Measurements from ENCODE around the gene ABHD5.

Gene ABHD5

DNA sequence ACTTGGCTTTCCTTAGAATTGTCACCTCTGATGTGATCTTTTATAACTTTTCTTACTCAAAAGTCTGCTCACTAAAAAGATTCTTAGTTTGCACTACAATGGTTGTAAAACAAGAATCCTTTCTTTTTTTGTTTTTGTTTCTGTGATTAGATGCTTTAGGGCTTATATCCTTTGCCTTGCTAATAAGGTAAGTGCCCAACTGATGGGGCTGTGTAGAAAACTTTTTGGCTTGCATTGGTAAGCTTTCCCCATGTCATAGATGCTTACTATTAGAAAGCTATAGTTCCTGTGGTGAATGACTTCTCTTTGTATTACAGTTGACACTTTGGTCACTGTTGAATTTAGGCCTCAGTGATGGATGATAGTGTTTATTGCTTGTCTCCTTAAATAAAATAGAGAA is 5.1 kb downstream of the ABHD5 start:
- H3K4me1 ChIP-seq (ENCODE audit: control insufficient read depth, low read length): peaks cover 16% of the 10 kb centered on the region
- H3K9me2 ChIP-seq (replicated peaks; ENCODE audit: control insufficient read depth, low read length): no peaks in the 10 kb centered on the region
- H3K79me2 ChIP-seq (ENCODE audit: control insufficient read depth, low read length): peaks cover 74% of the 10 kb centered on the region
- H4K20me1 ChIP-seq (ENCODE audit: control insufficient read depth, insufficient read depth, low read depth, low read length): no peaks in the 10 kb centered on the region
- H3K9me3 ChIP-seq (ENCODE audit: control insufficient read depth, insufficient read depth, low read length): no peaks in the 10 kb centered on the region
- no peak overlapping the region for H3K27ac ChIP-seq (ENCODE audit: low read depth, low read length)
- H3K4me3 ChIP-seq (ENCODE audit: low read length): no peak overlapping the region
- no peaks in the 10 kb centered on the region for H3F3A ChIP-seq (ENCODE audit: control insufficient read depth, insufficient read depth)
- no peak overlapping the region for H3K4me2 ChIP-seq (ENCODE audit: low read length)
- no peaks in the 10 kb centered on the region for H3K27me3 ChIP-seq (ENCODE audit: control insufficient read depth, low read length)
- peaks cover 6% of the 10 kb centered on the region; the same call in 1 of the 2 replicates for H3K36me3 ChIP-seq (ENCODE audit: control insufficient read depth, low read length)
- TF ChIP-seq EZH2phosphoT487 (IDR thresholded peaks at IDR 0.05; ENCODE audit: borderline replicate concordance, low read length): no peak
- TF ChIP-seq, protein P1, sequence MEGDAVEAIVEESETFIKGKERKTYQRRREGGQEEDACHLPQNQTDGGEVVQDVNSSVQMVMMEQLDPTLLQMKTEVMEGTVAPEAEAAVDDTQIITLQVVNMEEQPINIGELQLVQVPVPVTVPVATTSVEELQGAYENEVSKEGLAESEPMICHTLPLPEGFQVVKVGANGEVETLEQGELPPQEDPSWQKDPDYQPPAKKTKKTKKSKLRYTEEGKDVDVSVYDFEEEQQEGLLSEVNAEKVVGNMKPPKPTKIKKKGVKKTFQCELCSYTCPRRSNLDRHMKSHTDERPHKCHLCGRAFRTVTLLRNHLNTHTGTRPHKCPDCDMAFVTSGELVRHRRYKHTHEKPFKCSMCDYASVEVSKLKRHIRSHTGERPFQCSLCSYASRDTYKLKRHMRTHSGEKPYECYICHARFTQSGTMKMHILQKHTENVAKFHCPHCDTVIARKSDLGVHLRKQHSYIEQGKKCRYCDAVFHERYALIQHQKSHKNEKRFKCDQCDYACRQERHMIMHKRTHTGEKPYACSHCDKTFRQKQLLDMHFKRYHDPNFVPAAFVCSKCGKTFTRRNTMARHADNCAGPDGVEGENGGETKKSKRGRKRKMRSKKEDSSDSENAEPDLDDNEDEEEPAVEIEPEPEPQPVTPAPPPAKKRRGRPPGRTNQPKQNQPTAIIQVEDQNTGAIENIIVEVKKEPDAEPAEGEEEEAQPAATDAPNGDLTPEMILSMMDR (IDR thresholded peaks at IDR 0.05; ENCODE audit: low read depth, low read length, poor library complexity, severe bottlenecking): no peak

DNA sequence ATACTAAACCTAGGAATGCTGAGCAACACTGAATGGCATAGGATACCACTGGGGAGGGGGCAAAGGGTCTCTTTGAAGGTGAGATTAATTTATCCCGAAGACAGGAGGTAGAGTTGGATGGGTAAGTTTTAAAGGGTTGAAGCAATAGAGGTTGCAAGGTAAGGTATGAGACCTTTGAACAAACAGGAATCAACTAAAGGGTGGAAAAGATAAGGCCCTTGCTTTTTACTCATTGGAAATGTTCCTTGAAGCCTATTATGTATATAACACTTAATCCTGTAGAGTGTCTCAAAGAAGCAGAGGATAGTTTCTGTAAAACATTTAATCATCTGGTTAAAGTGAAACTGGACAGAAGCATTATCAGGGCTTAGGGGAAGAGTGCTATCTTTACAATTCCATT is 5.7 kb downstream of the ABHD5 start:
- Histone ChIP-seq H3K27me3 (ENCODE audit: control insufficient read depth, low read length) (no peaks in the 10 kb centered on the region), H3K36me3 (ENCODE audit: control insufficient read depth, low read length) (peaks cover 9% of the 10 kb centered on the region), H3F3A (ENCODE audit: control insufficient read depth, insufficient read depth) (no peaks in the 10 kb centered on the region), H3K79me2 (ENCODE audit: control insufficient read depth, low read length) (peaks cover 74% of the 10 kb centered on the region), H3K4me2 (ENCODE audit: low read length) (no peak overlapping the region), H3K4me3 (ENCODE audit: low read length) (no peak overlapping the region), H3K4me1 (ENCODE audit: control insufficient read depth, low read length) (peaks cover 16% of the 10 kb centered on the region), H3K9me3 (ENCODE audit: control insufficient read depth, insufficient read depth, low read length) (no peaks in the 10 kb centered on the region), H4K20me1 (ENCODE audit: control insufficient read depth, insufficient read depth, low read depth, low read length) (no peaks in the 10 kb centered on the region), H3K9me2 (replicated peaks; ENCODE audit: control insufficient read depth, low read length) (no peaks in the 10 kb centered on the region), H3K27ac (ENCODE audit: low read depth, low read length) (no peak overlapping the region)
- TF ChIP-seq, protein P1 (IDR thresholded peaks at IDR 0.05; ENCODE audit: low read depth, low read length, poor library complexity, severe bottlenecking): no peak
- no peak for TF ChIP-seq EZH2phosphoT487 (IDR thresholded peaks at IDR 0.05; ENCODE audit: borderline replicate concordance, low read length)

DNA sequence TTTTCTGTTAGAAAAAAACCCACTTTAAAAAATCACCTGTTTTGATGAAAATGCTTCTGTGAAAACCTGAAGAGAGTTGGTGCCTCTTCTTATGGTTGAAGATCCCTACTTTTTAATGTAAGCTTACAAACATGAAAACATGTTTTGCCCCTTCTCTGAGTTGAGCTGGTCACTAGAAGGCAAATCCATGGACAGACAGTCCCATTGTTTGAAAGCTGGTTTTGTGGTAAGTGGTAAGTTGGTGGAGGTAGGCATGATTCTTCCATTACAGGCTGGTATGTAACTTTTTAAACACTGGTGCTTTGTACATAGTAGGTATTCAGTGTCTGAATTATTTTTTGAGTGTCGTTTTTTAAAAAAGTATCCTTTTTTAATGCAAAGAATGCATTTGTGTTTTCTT is 6.1 kb downstream of the ABHD5 start:
- TF ChIP-seq, protein P1 (IDR thresholded peaks at IDR 0.05; ENCODE audit: low read depth, low read length, poor library complexity, severe bottlenecking): no peak
- no peak for TF ChIP-seq EZH2phosphoT487 (IDR thresholded peaks at IDR 0.05; ENCODE audit: borderline replicate concordance, low read length)

More for the DNA sequence above, 6.1 kb downstream of the ABHD5 start:
- Histone ChIP-seq H3K9me2 (replicated peaks; ENCODE audit: control insufficient read depth, low read length) (no peaks in the 10 kb centered on the region), H3K79me2 (ENCODE audit: control insufficient read depth, low read length) (peaks cover 70% of the 10 kb centered on the region), H3K4me2 (ENCODE audit: low read length) (no peak overlapping the region), H3K9me3 (ENCODE audit: control insufficient read depth, insufficient read depth, low read length) (no peaks in the 10 kb centered on the region), H3F3A (ENCODE audit: control insufficient read depth, insufficient read depth) (no peaks in the 10 kb centered on the region), H3K4me3 (ENCODE audit: low read length) (no peak overlapping the region), H3K36me3 (ENCODE audit: control insufficient read depth, low read length) (peaks cover 13% of the 10 kb centered on the region), H3K27me3 (ENCODE audit: control insufficient read depth, low read length) (no peaks in the 10 kb centered on the region), H3K27ac (ENCODE audit: low read depth, low read length) (no peak overlapping the region), H4K20me1 (ENCODE audit: control insufficient read depth, insufficient read depth, low read depth, low read length) (no peaks in the 10 kb centered on the region), H3K4me1 (ENCODE audit: control insufficient read depth, low read length) (peaks cover 13% of the 10 kb centered on the region)
